G401.6 (cell line): ENCODE measurements around the gene SLC12A9.
A peak's percentile ranks its signal among the peaks of the same experiment; 100 is the strongest.
"Not testable (repeated sequence)": the region's sequence is repeated elsewhere in the genome, so short reads cannot be mapped to it uniquely, and the experiment has no call there.

Experiments used
- FAIRE-seq: peaks from 2 replicates; lab custom pipeline; 2012; peaks lifted over from hg19 to GRCh38; lab: Jason Lieb, UNC

Gene SLC12A9

DNA sequence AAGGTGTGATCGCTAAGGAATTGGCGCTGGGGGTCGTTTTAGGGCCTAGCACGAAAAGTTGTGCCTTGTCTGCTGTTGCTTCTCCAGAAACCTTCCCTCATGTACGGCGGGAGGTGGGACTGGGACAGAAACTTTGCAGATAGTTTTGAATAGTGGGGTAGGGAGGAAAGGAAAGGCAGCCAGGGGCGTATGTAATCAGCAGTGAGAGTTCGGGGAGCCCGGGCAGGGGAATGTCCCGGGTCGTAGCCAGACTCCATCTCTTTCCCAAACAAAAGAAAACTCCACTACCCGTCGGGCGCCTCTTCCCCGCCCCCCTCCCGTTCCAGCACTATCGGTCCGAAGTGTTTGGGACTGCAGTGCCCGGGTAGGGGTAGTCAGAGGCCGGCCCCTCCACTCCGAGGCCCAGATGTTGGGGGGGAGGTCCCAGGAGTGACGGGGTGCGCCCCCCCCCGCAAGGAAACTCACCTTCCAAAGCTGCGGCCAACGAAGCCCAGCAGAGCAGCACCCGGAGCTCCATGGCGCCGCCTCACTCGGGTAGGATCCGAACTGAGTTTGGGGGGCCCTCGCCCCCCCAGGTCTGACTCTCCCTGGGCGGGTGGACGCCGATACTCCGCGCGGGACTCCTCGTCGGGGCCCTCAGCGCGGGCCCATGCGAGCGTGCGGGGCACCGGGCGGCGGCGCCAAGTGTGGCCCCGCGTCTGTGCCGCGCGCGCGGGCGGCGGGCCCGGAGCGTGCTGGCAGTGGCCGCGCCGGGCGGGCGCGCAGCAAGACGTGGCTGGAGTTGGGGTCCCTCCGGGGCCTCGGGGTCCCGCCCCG is 25.8 kb upstream of the SLC12A9 start:
- FAIRE-seq, result no peak

DNA sequence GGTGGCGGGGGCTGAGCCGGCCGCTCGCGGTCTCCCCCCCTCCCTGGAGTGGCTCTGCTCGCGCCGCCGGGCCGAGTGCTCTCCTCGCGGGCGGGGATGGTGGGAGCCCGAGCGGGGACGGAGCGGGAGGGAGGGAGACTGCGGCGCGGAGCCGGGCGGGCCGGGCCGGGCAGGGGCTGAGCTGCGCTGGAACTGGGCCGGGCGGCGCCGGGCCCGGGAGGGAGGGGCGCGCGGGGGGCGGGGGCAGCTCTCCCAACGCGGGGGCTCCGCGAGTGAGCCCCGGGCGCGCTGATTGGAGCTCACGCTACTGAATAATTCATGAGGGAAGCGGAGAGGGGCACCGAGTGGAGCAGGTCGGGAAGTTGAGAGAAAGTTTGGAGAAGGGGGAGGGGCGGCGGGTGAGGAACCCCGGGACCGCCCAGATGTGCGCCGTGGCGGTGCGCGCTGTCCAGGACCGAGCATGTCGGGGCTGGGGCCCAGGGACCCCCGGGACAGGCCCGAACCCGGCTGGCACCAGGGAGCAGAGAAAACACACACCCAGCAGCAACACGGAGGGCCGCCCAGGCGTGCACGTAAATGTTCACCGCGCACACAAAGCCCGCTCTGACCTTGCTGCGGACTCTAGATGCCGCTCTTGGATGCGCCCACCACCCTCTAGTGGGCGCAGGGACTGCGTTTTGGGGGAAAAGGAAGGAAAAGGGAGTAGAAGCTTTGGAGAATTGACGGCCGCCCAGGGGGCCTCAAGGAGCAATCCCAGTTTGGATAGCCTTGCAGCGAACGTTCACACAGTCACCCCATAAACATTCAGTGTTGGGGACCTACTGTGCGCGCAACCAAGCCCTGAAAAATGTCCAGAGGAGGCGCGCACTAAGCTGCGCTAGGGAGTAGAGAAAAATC is 24.9 kb upstream of the SLC12A9 start, which contains the start of gene EPHB4:
Gene EPHB4 (minus strand): TSS at position 194 of the 897 bp plus-strand sequence. CDS start 493 bp downstream, outside the sequence.
- FAIRE-seq, result no peak

DNA sequence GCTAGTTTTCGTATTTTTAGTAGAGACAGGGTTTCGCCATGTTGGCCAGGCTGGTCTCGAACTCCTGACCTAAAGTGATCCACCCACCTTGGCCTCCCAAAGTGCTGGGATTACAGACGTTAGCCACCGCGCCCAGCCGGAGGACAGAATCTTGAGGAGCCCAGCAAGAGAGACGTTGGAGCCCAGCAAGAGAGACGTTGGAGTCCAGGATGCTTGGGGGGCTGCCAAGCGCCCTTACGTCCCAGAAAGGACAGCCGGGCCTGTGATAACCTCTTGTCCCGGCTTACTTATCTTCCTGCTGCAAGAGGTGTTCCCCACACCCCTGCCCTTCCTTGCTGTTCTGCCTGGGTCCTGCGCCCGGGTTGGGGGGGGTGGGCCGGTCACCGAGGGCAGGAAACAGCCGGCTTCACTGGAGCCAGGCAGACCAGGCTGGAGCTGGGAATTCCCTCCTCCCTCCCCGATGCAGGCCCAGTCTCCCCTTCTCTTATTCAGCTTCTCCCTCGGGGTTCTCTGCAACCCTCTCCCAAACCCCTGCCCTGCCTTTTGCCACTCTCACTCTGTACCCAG is 23.3 kb upstream of the SLC12A9 start:
- no peak for FAIRE-seq

DNA sequence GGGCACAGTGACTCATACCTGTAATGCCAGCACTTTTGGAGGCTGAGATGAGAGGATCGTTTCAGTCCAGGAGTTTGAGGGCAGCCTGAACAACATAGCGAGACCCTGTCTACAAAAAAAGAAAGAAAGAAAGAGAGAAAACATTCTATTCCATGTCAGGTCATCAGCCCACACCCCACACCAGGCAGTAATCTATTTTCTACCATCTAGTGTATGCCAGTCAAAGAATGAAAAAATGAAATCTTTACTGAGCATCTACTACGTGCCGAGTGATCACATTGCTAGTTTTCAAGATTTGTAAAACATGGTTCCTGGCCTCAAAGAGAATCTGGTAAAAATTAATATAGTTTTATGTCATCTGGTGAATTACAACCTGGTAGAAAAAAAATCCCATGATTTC is 22.1 kb upstream of the SLC12A9 start:
- FAIRE-seq, result no peak

DNA sequence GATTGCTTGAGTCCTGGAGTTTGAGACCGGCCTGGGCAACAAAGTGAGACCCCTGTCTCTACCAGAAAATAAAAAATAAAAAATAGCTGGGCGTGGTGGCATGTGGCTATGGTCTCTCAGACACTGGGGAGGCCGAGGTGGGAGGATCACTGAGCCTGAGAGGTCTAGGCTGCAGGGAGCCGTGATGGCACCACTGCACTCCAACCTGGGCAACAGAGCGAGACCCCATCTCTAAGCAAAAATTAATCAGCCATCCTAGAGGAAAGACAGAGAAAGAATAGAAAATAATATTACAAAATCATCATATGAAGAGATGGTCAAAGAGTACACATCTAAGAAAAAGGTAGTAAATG is 20.3 kb upstream of the SLC12A9 start:
- FAIRE-seq, result no peak

DNA sequence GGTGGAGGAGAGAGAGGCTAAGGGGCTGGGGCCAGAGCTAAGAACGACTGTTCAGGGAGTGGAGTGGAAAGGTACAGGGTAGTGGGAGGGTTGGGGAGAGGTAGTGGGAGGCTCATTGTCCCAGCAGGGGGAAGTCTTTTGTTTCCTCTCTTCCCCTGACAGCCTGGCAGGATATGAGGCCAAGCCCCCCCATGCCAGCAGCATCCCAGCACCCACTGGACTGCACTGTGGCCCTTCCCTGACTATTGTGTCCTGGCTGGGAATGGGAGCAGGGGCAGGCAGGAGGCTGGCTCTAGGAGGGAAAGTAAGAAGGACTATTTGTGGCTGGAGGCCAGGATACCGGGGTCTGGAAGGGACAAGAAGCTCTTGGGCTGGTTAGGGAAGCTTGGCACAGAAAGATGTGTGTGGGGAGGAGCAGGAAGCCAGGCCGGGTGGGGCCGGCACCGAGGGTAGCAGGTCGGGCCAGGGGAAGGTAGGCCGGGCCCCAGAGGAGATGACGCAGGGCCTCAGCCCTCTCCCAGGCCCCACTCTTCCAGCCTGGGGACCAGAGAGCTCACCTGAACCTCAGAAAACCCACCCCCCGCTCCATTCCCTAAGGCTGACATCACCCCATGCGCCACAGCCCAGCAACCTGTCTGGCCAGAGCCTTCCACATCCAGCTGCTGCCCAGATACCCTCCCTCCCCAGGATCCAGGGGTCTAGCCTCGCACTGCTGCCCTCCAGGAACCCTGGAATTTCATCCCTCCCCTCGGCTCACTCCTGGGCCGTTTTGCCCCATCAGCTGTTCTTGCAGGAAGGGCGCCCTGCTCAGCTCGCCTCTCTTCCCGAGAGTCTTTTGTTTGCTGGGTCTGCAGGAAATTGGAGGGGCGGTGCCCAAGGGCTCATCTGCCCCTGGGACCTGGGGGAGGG is 16.4 kb upstream of the SLC12A9 start:
- FAIRE-seq, result peak; percentile 45

DNA sequence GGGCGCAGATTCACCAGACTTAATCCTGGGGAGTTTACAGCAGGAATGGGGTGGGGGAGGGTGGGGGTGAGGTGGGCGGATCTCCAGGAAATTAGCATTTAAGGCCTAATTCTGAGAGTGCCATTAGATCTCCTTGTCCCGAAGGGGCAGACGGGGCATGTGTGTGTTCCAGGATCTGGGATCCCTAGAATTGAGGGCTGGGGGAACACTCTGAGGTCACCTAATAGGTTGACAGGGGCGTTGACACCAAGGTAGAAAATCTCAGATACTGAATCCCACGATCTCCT is 15.8 kb upstream of the SLC12A9 start:
- FAIRE-seq, result no peak

DNA sequence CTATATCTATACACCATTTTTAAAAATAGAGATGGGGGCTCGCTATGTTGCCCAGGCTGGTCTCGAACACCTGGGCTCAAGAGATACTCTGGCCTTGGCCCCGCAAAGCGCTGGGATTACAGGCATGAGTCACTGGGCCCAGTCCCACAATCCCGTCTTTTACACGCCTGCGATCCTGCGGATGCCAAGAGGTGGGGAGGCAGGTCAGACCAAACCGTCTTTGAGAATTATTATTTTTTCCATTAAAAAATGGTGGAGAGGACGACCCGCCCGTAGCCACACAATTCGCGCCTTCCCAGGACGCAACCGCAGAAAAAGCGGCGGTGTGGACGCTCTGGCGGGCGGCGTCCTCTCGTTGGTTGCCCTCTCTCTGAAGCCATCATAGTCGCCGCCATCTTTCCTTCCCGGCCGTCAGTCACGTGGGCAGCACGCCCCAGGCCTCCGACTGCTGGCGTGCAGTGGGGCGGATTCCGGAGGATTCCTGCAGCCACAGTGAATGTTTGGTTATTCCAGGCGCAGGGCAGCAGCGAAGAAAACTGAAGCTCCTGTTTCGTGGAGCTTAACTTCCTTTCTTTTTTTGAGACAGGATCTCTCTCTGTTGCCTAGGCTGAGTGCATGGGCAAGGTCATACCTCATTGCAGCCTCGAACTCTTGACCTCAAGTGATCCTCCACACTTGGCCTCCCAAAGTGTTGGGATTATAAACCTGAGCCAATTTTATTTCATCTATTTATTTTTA is 15.2 kb upstream of the SLC12A9 start:
- peak; percentile 93 for FAIRE-seq

DNA sequence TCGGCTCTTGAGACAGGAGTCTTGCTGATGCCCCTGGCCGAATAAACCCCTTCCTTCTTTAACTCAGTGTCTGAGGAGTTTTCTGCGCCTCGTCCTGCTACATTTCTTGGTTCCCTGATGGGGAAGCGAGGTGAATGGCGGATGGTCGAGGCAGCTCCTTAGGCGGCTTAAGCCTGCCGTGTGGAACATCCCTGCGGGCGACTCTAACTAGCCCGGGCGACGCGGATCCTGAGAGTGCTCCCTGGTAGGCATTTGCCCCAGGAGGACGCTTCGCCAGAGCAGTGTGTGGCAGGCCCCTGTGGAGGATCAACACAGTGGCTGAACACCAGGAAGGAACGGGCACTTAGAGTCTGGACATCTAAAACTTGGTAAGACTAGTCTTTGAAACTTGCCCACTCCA is 13.2 kb upstream of the SLC12A9 start:
- no peak for FAIRE-seq

DNA sequence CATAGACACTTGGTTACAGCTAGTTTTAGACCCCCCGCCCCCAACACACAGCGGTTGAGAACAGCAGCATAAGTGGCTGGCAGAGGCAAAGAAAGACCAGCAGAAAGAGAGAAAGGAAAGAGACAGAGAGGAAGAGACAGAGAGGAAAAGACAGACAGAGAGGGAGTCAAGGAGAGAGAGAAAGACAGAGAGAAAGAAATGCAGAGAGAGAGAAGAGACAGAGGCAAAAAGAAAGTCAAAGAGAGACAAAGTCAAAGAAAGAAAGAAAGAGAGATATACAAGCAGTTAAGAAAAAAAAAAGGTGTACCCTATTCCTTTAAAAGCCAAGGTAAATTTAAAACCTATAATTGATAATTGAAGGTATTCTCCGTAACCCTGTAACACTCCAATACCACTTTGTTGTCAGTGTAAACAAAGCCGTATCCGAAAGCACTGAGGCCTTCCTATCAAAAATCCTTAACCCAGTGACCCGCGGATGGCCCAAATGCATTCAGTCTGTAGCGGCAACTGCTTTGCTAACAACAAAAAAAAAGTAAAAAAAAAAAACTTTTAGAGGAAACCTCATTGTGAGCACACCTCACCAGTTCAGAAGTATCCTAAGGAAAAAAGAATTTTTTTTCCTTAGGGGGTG is 11.9 kb upstream of the SLC12A9 start:
- FAIRE-seq, result no peak

DNA sequence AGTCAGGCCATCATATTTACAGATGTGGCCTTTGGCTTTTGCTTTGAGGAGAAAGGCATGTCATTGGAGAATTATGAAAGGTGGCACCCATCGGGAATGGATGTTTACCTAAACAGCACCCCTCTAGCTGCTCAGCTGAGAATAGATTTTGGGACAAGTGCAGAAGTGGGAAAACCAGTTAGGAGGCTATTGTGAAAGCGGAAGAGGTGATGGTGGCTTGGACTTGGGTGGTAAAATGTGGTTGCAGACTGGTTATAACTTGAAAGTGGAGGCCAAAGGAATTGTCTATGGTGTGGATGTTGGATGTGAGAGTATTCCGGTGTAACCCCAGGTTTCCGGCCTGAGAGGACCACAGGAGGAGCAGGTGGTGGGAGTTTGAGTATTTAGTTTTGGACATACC is 5.2 kb upstream of the SLC12A9 start:
- no peak for FAIRE-seq

DNA sequence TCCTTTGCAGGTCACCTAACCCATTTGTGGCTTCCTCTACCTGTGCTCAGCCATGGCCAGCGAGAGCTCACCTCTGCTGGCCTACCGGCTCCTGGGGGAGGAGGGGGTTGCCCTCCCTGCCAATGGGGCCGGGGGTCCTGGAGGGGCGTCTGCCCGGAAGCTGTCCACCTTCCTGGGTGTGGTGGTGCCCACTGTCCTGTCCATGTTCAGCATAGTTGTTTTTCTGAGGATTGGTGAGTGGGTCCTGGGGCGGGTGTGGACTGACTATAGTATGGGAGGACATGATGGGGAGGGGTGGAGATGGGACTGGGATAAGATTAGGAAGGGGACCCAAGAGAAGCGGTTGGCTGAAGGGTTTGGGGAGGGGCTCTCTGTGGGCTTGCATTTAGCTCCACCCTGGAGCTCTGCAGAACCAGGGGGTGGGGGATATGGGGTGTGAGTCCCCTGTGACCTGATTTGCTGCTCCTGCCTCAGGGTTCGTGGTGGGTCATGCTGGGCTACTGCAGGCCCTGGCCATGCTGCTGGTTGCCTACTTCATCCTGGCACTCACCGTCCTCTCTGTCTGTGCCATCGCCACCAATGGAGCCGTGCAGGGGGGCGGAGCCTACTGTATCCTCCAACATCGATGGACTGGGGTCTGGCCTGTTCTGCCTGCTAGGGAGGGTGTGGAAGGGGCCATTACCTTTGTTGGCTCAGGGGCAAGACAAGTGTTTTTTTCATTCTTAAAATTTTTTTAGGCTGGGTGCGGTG is 1.8 kb downstream of the SLC12A9 start:
- no peak for FAIRE-seq

DNA sequence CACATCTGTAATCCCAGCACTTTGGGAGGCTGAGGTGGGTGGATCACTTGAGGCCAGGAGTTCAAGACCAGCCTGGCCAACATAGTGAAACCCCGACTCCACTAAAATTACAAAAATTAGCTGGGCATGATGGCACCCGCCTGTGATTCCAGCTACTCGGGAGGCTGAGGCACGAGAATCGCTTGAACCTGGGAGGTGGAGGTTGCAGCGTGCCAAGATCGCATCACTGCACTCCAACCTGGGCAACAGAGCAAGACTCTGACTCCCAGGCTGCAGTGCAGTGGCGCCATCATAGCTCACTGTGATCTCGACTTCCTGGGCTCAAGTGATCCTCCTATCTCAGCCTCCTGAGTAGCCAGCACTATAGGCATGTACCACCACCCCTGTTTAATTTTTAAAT is 2.4 kb downstream of the SLC12A9 start:
- not testable (repeated sequence) for FAIRE-seq

DNA sequence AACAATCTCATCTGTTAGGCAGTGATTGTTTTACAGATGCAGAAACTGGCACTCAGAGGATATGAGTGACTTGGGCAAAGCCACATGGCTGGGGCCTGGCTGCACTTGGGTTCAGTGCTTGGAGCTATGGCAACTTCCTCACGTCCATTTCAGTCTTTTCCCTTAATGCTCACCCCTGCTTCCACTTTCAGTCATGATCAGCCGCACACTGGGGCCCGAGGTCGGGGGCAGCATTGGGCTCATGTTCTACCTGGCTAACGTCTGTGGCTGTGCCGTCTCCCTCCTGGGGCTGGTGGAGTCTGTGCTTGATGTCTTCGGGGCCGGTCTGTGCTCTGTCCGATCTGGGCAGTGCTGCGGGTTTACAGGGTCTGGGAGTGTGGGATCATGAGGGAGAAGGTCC is 3.0 kb downstream of the SLC12A9 start:
- FAIRE-seq, result no peak

DNA sequence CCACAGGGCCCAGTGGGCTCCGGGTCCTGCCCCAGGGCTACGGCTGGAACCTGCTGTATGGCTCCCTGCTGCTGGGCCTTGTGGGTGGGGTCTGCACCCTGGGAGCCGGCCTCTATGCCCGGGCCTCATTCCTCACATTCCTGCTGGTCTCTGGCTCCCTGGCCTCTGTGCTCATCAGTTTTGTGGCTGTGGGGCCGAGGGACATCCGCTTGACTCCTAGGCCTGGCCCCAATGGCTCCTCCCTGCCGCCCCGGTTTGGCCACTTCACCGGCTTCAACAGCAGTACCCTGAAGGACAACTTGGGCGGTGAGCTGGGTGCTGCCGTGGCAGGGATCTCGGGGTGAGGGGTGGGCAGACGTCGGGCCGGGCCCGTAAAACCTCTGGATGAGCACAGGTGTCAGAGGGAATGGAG is 4.4 kb downstream of the SLC12A9 start:
- no peak for FAIRE-seq

DNA sequence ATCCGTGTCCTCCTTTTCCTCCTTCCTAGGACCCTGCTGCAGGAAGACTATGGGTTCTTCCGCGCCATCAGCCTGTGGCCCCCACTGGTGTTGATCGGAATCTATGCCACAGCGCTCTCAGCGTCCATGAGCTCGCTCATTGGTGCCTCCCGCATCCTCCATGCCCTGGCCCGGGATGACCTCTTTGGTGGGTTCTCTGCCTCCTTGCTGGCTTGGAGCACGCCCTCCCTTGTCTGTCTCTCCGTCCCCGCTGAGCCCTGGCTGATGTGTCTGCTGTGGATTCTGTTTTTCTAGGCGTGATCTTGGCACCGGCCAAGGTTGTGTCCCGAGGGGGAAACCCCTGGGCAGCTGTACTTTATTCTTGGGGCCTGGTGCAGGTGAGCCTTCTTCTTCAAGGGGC is 7.3 kb downstream of the SLC12A9 start:
- FAIRE-seq, result no peak

DNA sequence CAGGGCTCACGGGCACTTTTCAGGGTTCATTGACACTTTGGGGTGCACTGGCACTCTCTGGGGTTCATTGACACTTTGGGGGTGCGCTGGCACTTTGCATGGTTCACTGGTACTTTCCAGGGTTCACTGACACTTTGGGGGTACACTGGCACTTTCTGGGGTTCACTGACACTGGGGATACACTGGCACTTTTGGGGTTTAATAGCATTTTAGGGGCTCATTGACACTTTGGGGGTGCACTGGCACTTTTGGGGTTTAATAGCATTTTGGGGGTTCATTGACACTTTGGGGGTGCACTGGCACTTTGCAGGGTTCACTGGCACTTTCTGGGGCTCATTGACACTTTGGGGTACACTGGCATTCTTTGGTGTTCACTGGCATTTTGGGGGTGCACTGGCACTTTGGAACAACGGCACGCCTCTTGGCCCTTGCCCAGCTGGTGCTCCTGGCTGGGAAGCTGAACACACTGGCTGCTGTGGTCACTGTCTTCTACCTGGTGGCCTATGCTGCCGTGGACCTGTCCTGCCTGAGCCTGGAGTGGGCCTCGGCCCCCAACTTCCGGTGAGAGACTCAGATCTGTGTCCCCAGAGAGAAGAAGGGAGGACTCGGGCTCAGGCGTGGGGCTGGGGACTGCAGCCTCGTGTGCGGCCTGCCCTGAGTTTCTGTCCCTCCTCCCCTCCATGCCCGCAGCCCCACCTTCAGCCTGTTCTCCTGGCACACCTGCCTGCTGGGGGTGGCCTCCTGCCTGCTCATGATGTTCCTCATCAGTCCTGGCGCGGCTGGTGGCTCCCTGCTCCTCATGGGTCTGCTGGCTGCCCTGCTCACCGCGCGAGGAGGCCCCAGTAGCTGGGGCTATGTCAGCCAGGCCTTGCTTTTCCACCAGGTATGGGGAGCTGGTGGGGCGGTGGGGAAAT is 8.4 kb downstream of the SLC12A9 start:
- no peak for FAIRE-seq

DNA sequence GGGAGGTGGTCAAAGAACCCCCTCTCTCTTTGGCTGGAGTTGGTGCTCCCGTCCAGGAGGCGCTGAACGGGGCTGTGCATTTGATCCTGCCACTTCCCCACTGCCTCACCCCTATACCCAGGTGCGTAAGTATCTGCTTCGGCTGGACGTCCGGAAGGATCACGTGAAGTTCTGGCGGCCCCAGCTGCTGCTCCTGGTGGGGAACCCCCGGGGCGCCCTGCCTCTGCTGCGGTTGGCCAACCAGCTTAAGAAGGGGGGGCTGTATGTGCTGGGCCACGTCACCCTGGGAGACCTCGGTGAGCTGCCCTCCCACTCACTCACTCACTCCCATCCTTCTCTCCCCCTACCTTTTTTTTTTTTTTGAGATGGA is 9.1 kb downstream of the SLC12A9 start:
- no peak for FAIRE-seq

DNA sequence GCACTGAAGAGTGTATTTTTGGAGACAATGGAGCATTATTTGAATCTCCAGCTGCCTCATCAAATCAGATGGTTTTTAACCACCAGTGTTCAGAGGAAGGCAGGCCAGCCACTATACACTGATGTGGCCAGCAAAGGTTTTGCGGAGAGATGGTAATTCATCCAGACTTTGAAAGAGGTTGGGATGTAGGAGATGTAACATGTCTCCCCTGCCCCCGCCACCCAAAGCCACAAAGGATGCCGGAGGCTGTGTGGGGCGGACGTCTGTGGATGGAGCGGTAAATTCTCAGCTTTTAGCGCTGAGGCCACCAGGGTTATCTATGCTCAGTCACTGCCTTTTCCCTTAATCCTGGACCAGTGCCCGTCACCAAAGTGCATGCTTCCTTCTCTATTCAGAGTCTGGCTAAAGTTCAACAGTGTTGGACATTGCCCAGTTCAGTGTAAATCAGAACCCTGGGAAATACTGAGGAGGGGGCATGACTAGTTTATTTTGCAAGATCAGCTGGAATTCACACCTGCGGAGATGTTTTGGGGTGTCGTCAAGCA is 11.0 kb downstream of the SLC12A9 start:
- no peak for FAIRE-seq
